HepG2 (cell line): ENCODE measurements around the gene GSTP1. TPM values are rescaled to one million over a fixed set of nuclear protein-coding genes. Genes with fewer than 3 reads are reported as not detected.
A peak's percentile ranks its signal among the peaks of the same experiment; 100 is the strongest.

Experiments used
- FOXP1 ChIP-seq, 2 experiments: fragments of 450-650 bp in 1 of 2; IDR thresholded peaks; 2 replicates each; pipeline ENCODE4 v1.6.1; 2017 to 2018; ENCODE audit warnings: antibody characterized with exemption in 1 of 2
- HOXA3 ChIP-seq: sonication (generic); formaldehyde crosslinking; IDR thresholded peaks from 2 replicates; pipeline ENCODE4 v1.5.0; 2020; ENCODE audit warnings: missing genetic modification reagents
- IKZF5 ChIP-seq: IDR thresholded peaks from 2 replicates; pipeline ENCODE4 v1.6.1; 2018; ENCODE audit warnings: missing genetic modification reagents, mild to moderate bottlenecking, missing compliant biosample characterization
- MAX ChIP-seq: IDR thresholded peaks from 2 replicates; pipeline ENCODE4 v1.6.1; 2012; ENCODE audit warnings: inconsistent platforms
- MEIS1 ChIP-seq: sonication (generic); formaldehyde crosslinking; IDR thresholded peaks from 2 replicates; pipeline ENCODE4 v1.9.0; 2021; ENCODE audit warnings: mild to moderate bottlenecking, missing genetic modification reagents, moderate library complexity, borderline replicate concordance
- MTA3 ChIP-seq: sonication (generic); formaldehyde crosslinking; IDR thresholded peaks from 2 replicates; pipeline ENCODE4 v1.4.0; 2020; ENCODE audit warnings: missing genetic modification reagents
- NONO ChIP-seq, 2 experiments: fragments of 450-650 bp in 1 of 2; sonication (generic) in 1 of 2; formaldehyde crosslinking in 1 of 2; IDR thresholded peaks in 1 of 2; conservative IDR thresholded peaks in 1 of 2; 2 replicates each; pipeline versions ENCODE4 v1.6.1 to v1.8.0; 2017 to 2022; ENCODE audit warnings: mild to moderate bottlenecking in 1 of 2, missing genetic modification reagents in 1 of 2, moderate library complexity in 1 of 2
- RARG ChIP-seq: sonication (generic); formaldehyde crosslinking; IDR thresholded peaks from 2 replicates; pipeline ENCODE4 v1.4.0; 2020; ENCODE audit warnings: low read depth, mild to moderate bottlenecking, missing genetic modification reagents
- RXRA ChIP-seq: sonication (generic); formaldehyde crosslinking; IDR thresholded peaks from 2 replicates; pipeline ENCODE4 v1.5.1; 2020; ENCODE audit warnings: missing genetic modification reagents
- SIX1 ChIP-seq: sonication (generic); formaldehyde crosslinking; IDR thresholded peaks from 2 replicates; pipeline ENCODE4 v1.4.0; 2020; ENCODE audit warnings: missing genetic modification reagents, borderline replicate concordance
- TRIM24 ChIP-seq: sonication (generic); formaldehyde crosslinking; IDR thresholded peaks from 2 replicates; pipeline ENCODE4 v1.8.0; 2022; ENCODE audit warnings: mild to moderate bottlenecking, missing genetic modification reagents
- YEATS2 ChIP-seq: sonication (generic); formaldehyde crosslinking; IDR thresholded peaks from 2 replicates; pipeline ENCODE4 v1.4.0; 2020; ENCODE audit warnings: missing genetic modification reagents, borderline replicate concordance
- ZBTB21 ChIP-seq: sonication (generic); formaldehyde crosslinking; IDR thresholded peaks from 2 replicates; pipeline ENCODE4 v1.4.0; 2020; ENCODE audit warnings: missing genetic modification reagents
- ZBTB40 ChIP-seq, 2 experiments: fragments of 450-650 bp in 1 of 2; sonication (generic) in 1 of 2; formaldehyde crosslinking in 1 of 2; IDR thresholded peaks; 2 replicates each; pipeline versions ENCODE4 v1.6.1 to v1.8.0; 2016 to 2022; ENCODE audit warnings: antibody characterized with exemption in 1 of 2, mild to moderate bottlenecking in 1 of 2, missing genetic modification reagents in 1 of 2
- ZFYVE20 ChIP-seq: sonication (generic); formaldehyde crosslinking; IDR thresholded peaks from 2 replicates; pipeline ENCODE4 v1.8.0; 2023; ENCODE audit warnings: low read depth, mild to moderate bottlenecking, moderate library complexity, missing genetic modification reagents, borderline replicate concordance
- ZMAT3 ChIP-seq: sonication (generic); formaldehyde crosslinking; conservative IDR thresholded peaks from 2 replicates; pipeline ENCODE4 v1.7.0; 2021; ENCODE audit warnings: missing genetic modification reagents
- ZMYM2 ChIP-seq: sonication (generic); formaldehyde crosslinking; IDR thresholded peaks from 2 replicates; pipeline ENCODE4 v1.8.0; 2022; ENCODE audit warnings: mild to moderate bottlenecking, missing genetic modification reagents
- polyA plus RNA-seq, 8 experiments: library from polyadenylated mRNA; depleted of rRNA in 3 of 8; stranded (reverse) in 7 of 8; unstranded in 1 of 8; fragments of >200 nt; fragmentation: Illumina TruSeq in 4 of 8; extraction: Trizol in 4 of 8; gene quantifications; 2 replicates each; pipeline versions ENCODE4 v1.2.1 to v1.2.3, GENCODE V29; 2011 to 2016; ENCODE audit warnings: low read depth in 4 of 8, missing spikeins in 1 of 8, mixed read lengths in 1 of 8; ENCODE audit not compliant: insufficient read depth in 1 of 8
- total RNA-seq, 5 experiments: library from RNA; depleted of rRNA; stranded (reverse); fragments of >200 nt; fragmentation: Illumina TruSeq; extraction: Trizol; gene quantifications; 2 replicates each; pipeline ENCODE4 v1.2.3, GENCODE V29; 2016; ENCODE audit warnings: low read depth in 1 of 5

The GSTP1 gene
- total and polyA plus RNA-seq, 2 of the 13 experiments (the other 11 are each of a cell fraction or from before 2014, with no cell fraction given): not detected

GRCh38 chr11:67633758-67634365 lies 50.2 kb downstream of the GSTP1 start (continued):
- no peak for TF ChIP-seq IKZF5 (CRISPR knock-in tag)
- no peak for TF ChIP-seq FOXP1 (IDR thresholded peaks at IDR 0.05)
- no peak for TF ChIP-seq FOXP1 (CRISPR knock-in tag; IDR thresholded peaks at IDR 0.05)
- TF ChIP-seq ZBTB40 (IDR thresholded peaks at IDR 0.05): no peak
- no peak for TF ChIP-seq ZBTB40 (CRISPR knock-in tag; IDR thresholded peaks at IDR 0.05)
- no peak for TF ChIP-seq SIX1 (CRISPR knock-in tag)
- no peak for TF ChIP-seq RARG (CRISPR knock-in tag)
- TF ChIP-seq ZBTB21 (CRISPR knock-in tag): no peak
- TF ChIP-seq RXRA (CRISPR knock-in tag): 0 out of 2 replicates have a peak, but pooled peaks have one; percentile 5
- no peak for TF ChIP-seq TRIM24 (CRISPR knock-in tag)
- no peak for TF ChIP-seq ZFYVE20 (CRISPR knock-in tag)
- TF ChIP-seq YEATS2 (CRISPR knock-in tag): no peak
- peak; percentile 37; the same call in 1 of the 2 replicates for TF ChIP-seq ZMAT3 (CRISPR knock-in tag)
- TF ChIP-seq MEIS1 (CRISPR knock-in tag): no peak
- no peak for TF ChIP-seq NONO (IDR thresholded peaks at IDR 0.05)
- TF ChIP-seq NONO (CRISPR knock-in tag; conservative IDR thresholded peaks at IDR 0.05): 0 out of 2 replicates have a peak, but pooled peaks have one; percentile 51
- TF ChIP-seq ZMYM2: 0 out of 2 replicates have a peak, but pooled peaks have one; percentile 12
- peak; percentile 16; the same call in 1 of the 2 replicates for TF ChIP-seq MAX
- no peak for TF ChIP-seq MTA3 (CRISPR knock-in tag)
- 0 out of 2 replicates have a peak, but pooled peaks have one; percentile 18 for TF ChIP-seq HOXA3 (CRISPR knock-in tag)
